Mesenchymal stem cell (in vitro differentiated cells and primary cell): ENCODE data around the gene PCBD1.

Experiments used
- DNase-seq: peaks from one replicate; pipeline ENCODE4 v3.0.0-alpha.2; 2013
- H2AFZ ChIP-seq: one replicate; pipeline ENCODE4 v1.6.1; 2013; ENCODE audit warnings: low read depth, mild to moderate bottlenecking, control low read depth, inconsistent platforms, low read length, moderate library complexity
- H2AK5ac ChIP-seq: 2 replicates; pipeline ENCODE4 v1.6.1; 2013; ENCODE audit warnings: low read length, moderate library complexity, mild to moderate bottlenecking, inconsistent platforms; ENCODE audit not compliant: severe bottlenecking
- H2BK120ac ChIP-seq: one replicate; pipeline ENCODE4 v1.6.1; 2013; ENCODE audit warnings: low read depth, mild to moderate bottlenecking, inconsistent platforms, low read length, moderate library complexity
- H2BK12ac ChIP-seq, 2 experiments: one replicate each; pipeline ENCODE4 v1.6.1; 2013; ENCODE audit warnings: inconsistent platforms in 2 of 2, low read length in 2 of 2, mild to moderate bottlenecking in 2 of 2, moderate library complexity in 2 of 2, control low read depth in 1 of 2
- H2BK15ac ChIP-seq: one replicate; pipeline ENCODE4 v1.6.1; 2013; ENCODE audit warnings: mild to moderate bottlenecking, low read depth, inconsistent platforms; ENCODE audit not compliant: poor library complexity, severe bottlenecking
- H2BK5ac ChIP-seq: 2 replicates; pipeline ENCODE4 v1.6.1; 2013; ENCODE audit warnings: low read depth, mild to moderate bottlenecking, low read length, control low read depth, inconsistent platforms; ENCODE audit not compliant: poor library complexity, severe bottlenecking
- H3K14ac ChIP-seq, 2 experiments: one replicate each; pipeline ENCODE4 v1.6.1; 2013; ENCODE audit warnings: inconsistent platforms in 2 of 2, low read length in 2 of 2, control low read depth in 1 of 2, mild to moderate bottlenecking in 1 of 2, moderate library complexity in 1 of 2
- H3K18ac ChIP-seq, 2 experiments: one replicate each; pipeline ENCODE4 v1.6.1; 2013; ENCODE audit warnings: inconsistent platforms in 2 of 2, low read length in 2 of 2, control low read depth in 1 of 2, low read depth in 1 of 2, mild to moderate bottlenecking in 1 of 2
- H3K23ac ChIP-seq, 2 experiments: one replicate each; pipeline ENCODE4 v1.6.1; 2013; ENCODE audit warnings: inconsistent platforms in 2 of 2, low read length in 2 of 2, mild to moderate bottlenecking in 2 of 2, moderate library complexity in 2 of 2, control low read depth in 1 of 2
- H3K27ac ChIP-seq: 2 replicates; pipeline ENCODE4 v1.5.1; 2013; ENCODE audit warnings: mild to moderate bottlenecking, moderate library complexity, low read length, control low read depth, inconsistent platforms; ENCODE audit not compliant: poor library complexity, severe bottlenecking
- H3K27me3 ChIP-seq, 2 experiments: 2 replicates each; pipeline versions ENCODE4 v1.6.1 to v1.7.0; 2013; ENCODE audit warnings: low read length in 2 of 2, mild to moderate bottlenecking in 2 of 2, moderate library complexity in 2 of 2, control low read depth in 1 of 2, inconsistent platforms in 1 of 2; ENCODE audit not compliant: control insufficient read depth in 1 of 2, insufficient read depth in 1 of 2
- H3K36me3 ChIP-seq, 2 experiments: 2 replicates each; pipeline versions ENCODE4 v1.6.1 to v1.7.0; 2013; ENCODE audit warnings: low read length in 2 of 2, control low read depth in 1 of 2, inconsistent platforms in 1 of 2, low read depth in 1 of 2, mild to moderate bottlenecking in 1 of 2; ENCODE audit not compliant: insufficient read depth in 2 of 2, control insufficient read depth in 1 of 2
- H3K4ac ChIP-seq, 2 experiments: one replicate each; pipeline ENCODE4 v1.6.1; 2013; ENCODE audit warnings: inconsistent platforms in 2 of 2, low read length in 2 of 2, mild to moderate bottlenecking in 2 of 2, moderate library complexity in 2 of 2, control low read depth in 1 of 2, low read depth in 1 of 2
- H3K4me1 ChIP-seq: 2 replicates; pipeline ENCODE4 v1.6.1; 2013; ENCODE audit warnings: low read depth, low read length, control low read depth; ENCODE audit not compliant: control insufficient read depth, insufficient read depth
- H3K4me2 ChIP-seq: 2 replicates; pipeline ENCODE4 v1.6.1; 2013; ENCODE audit warnings: low read length, mild to moderate bottlenecking, inconsistent platforms; ENCODE audit not compliant: poor library complexity, severe bottlenecking
- H3K4me3 ChIP-seq, 2 experiments: 2 replicates each; pipeline versions ENCODE4 v1.5.1 to v1.7.0; 2013; ENCODE audit warnings: low read length in 2 of 2, mild to moderate bottlenecking in 2 of 2, control low read depth in 1 of 2, low read depth in 1 of 2; ENCODE audit not compliant: insufficient read depth in 1 of 2
- H3K79me1 ChIP-seq: replicated peaks from 2 replicates; pipeline ENCODE4 v1.6.1; 2013; ENCODE audit warnings: mild to moderate bottlenecking, control low read depth, low read length, inconsistent platforms; ENCODE audit not compliant: poor library complexity, severe bottlenecking
- H3K9ac ChIP-seq: 2 replicates; pipeline ENCODE4 v1.7.0; 2013; ENCODE audit warnings: mild to moderate bottlenecking, low read length, moderate library complexity
- H3K9me3 ChIP-seq: 2 replicates; pipeline ENCODE4 v1.7.0; 2013; ENCODE audit warnings: mild to moderate bottlenecking, low read length; ENCODE audit not compliant: control insufficient read depth
- H4K8ac ChIP-seq: one replicate; pipeline ENCODE4 v1.6.1; 2013; ENCODE audit warnings: inconsistent platforms, mild to moderate bottlenecking, low read length, moderate library complexity
- H4K91ac ChIP-seq: one replicate; pipeline ENCODE4 v1.6.1; 2013; ENCODE audit warnings: mild to moderate bottlenecking, low read length, inconsistent platforms
- WGBS: methylation state at CpG from one replicate; pipeline ENCODE4 v1.1.7; 2013; ENCODE audit warnings: mixed read lengths; 5-methylcytosine and 5-hydroxymethylcytosine counted together

PCBD1 gene

DNA sequence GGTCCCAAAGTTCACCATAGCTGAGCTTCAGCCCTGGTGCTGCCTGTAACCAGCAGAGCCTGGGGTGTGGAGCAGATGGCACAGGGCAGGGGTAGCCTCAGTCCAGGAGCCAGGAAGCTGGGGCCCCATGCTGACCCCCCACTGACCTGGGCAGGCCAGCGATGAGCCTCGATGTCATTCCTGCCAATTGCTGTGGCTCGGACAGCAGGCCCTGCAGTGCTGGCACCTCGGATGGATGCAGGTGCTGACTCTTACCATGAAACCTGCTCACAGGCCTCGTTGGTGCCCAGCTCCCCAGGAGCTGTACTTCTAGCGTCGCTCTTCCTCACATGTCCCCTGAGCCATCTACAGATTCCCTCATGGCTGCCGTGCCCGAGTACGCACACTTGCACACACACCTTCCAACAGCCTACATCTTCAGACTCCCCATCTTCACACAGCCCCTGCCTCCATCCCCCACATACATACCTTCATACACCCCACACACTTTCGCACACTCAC is 46.8 kb upstream of the PCBD1 start:
- H3K18ac ChIP-seq = no peak overlapping the region
- H3K14ac ChIP-seq = no peak overlapping the region
- no peak overlapping the region for H2AK5ac ChIP-seq
- H2BK15ac ChIP-seq = no peak overlapping the region
- no peak overlapping the region for H4K8ac ChIP-seq
- WGBS = 87% methylated on average over 11 of the region's 11 CpGs
- H3K4me2 ChIP-seq = no peak overlapping the region
- peaks cover 68 to 94% of the 10 kb centered on the region in 2 experiments for H3K27me3 ChIP-seq
- H2BK5ac ChIP-seq = no peak overlapping the region
- H2BK12ac ChIP-seq = no peak overlapping the region
- H3K27ac ChIP-seq = no peak overlapping the region
- H4K91ac ChIP-seq = peak overlapping the region; percentile 12
- no peaks in the 10 kb centered on the region for H3K79me1 ChIP-seq
- no peak overlapping the region for H3K4ac ChIP-seq
- no peak for DNase-seq
- H2BK120ac ChIP-seq = no peak overlapping the region
- no peak overlapping the region for H3K4me3 ChIP-seq
- no peak overlapping the region for H3K23ac ChIP-seq
- no peaks in the 10 kb centered on the region for H3K36me3 ChIP-seq
- H2AFZ ChIP-seq = no peak overlapping the region
- no peaks in the 10 kb centered on the region for H3K9me3 ChIP-seq
- H3K9ac ChIP-seq = no peak overlapping the region
- H3K4me1 ChIP-seq = peaks cover 15% of the 10 kb centered on the region

DNA sequence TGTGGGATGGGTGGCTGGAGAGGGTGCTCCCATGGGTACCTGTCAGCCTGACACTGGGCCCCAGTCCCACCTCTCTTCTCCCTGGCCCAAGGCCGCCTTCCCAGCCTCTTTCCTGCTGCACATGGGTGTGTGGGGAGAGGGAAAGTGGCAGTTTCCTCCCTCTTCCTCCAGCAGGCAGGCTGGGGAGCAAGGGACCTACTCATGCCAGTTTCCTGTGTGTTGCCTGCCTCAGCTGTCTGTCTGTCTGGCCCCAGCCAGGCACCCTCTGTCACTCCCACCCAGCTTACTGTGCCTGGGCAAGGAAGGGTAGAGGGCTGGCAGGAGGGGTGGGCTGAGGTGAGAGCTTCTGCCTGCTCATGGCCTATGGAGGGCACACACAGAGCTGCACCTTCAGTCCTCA is 46.3 kb upstream of the PCBD1 start:
- no peak overlapping the region for H3K9ac ChIP-seq
- peaks cover 63 to 94% of the 10 kb centered on the region in 2 experiments for H3K27me3 ChIP-seq
- H2BK120ac ChIP-seq = no peak overlapping the region
- no peak overlapping the region for H2BK15ac ChIP-seq
- no peak overlapping the region for H2AFZ ChIP-seq
- no peak overlapping the region for H3K27ac ChIP-seq
- H2BK12ac ChIP-seq = no peak overlapping the region
- H3K18ac ChIP-seq = no peak overlapping the region
- no peak overlapping the region for H3K4ac ChIP-seq
- H3K23ac ChIP-seq = no peak overlapping the region
- peaks cover 15% of the 10 kb centered on the region for H3K4me1 ChIP-seq
- no peak for DNase-seq
- no peak overlapping the region for H3K4me3 ChIP-seq
- no peak overlapping the region for H3K14ac ChIP-seq
- H2BK5ac ChIP-seq = no peak overlapping the region
- no peaks in the 10 kb centered on the region for H3K9me3 ChIP-seq
- no CpG with 5 or more reads among the region's 1 CpG for WGBS
- no peaks in the 10 kb centered on the region for H3K79me1 ChIP-seq
- H2AK5ac ChIP-seq = no peak overlapping the region
- no peak overlapping the region for H4K8ac ChIP-seq
- no peaks in the 10 kb centered on the region for H3K36me3 ChIP-seq
- no peak overlapping the region for H3K4me2 ChIP-seq
- H4K91ac ChIP-seq = peak overlapping the region; percentile 12

DNA sequence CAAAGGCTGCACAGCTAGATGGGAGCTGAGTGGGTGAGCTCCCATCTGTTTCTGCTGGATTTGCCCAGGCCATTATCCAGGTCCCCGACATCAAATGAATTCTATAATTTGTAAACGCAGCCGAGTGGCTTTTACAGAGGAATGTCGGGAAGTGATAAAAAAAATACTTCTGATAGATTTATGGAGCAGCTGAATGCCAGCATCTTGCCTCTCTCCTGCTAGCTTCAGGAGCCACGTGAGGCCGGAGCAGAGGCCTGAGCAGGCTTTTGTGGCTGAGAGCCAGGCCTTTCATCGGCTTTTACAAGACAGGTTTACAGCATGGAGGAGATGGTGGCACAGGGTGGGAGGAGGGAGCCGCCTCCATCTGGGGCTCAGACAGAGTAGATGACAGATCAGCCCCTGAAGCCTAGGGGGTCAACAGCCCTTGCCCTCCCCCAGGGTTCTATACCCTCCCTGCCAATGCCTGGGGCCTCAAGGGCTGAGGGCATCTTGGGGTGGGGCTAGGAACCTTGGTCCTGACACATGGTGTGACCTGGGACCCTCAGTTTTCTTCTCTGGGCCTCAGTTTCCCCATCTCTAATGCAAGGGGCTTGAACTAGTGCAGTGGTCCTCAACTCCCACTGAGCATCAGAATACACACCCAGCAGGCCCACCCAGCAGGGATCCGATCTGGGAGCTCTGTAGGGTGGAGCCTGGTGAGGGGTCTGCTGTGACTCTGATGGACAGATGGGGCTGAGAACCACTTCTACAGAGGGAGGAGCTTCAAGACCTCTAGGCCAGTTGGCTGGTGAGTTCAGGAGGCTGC is 44.2 kb upstream of the PCBD1 start:
- Histone ChIP-seq H4K91ac (no peak overlapping the region), H3K4me1 (peaks cover 15% of the 10 kb centered on the region), H2AFZ (no peak overlapping the region), H3K36me3 (no peaks in the 10 kb centered on the region), H3K79me1 (no peaks in the 10 kb centered on the region), H2BK15ac (no peak overlapping the region), H3K9ac (no peak overlapping the region), H2BK12ac (no peak overlapping the region), H3K4me2 (no peak overlapping the region), H2AK5ac (no peak overlapping the region), H2BK5ac (no peak overlapping the region), H3K14ac (no peak overlapping the region), H3K18ac (no peak overlapping the region), H3K4ac (no peak overlapping the region), H2BK120ac (no peak overlapping the region), H4K8ac (no peak overlapping the region), H3K27me3 (peaks cover 53 to 96% of the 10 kb centered on the region in 2 experiments), H3K23ac (no peak overlapping the region), H3K4me3 (no peak overlapping the region), H3K9me3 (no peaks in the 10 kb centered on the region), H3K27ac (no peak overlapping the region)
- peak; percentile 4 for DNase-seq
- WGBS = 48% methylated on average over 8 of the region's 9 CpGs

DNA sequence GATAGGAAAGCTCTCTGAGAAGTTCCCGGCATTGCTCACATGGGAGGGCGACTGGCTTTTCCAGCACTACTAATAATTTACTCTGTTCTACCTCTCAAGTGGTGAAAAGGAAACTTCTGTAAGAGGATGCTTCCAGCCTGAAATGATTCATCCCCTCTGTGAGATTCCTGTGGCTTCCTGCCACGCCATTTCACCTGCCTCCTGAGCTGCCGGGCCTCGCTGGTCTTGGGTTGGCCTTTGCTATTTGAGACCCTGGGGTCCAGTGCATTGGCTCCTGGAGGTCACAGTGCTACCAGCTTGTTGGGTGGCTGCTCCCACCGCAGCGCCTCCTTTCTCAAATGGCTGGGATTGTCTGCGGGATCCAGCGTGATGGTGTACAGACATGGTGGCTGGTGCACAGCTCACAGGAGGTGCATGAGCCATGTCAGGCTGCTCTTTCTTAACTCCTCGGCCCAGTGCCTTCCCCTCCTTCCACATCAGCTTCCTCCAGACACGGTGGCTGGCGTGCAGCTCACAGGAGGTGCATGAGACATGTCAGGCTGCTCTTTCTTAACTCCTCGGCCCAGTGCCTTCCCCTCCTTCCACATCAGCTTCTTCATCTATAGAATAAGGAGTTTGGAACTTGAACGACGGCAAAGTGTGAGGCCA is 42.9 kb upstream of the PCBD1 start:
- H3K18ac ChIP-seq = no peak overlapping the region
- no peaks in the 10 kb centered on the region for H3K36me3 ChIP-seq
- H2AFZ ChIP-seq = no peak overlapping the region
- WGBS = 61% methylated on average over 15 of the region's 15 CpGs
- H3K9ac ChIP-seq = no peak overlapping the region
- no peak overlapping the region for H4K91ac ChIP-seq
- H3K9me3 ChIP-seq = no peaks in the 10 kb centered on the region
- DNase-seq = peak; percentile 50
- H3K4me3 ChIP-seq = no peak overlapping the region
- H3K79me1 ChIP-seq = no peaks in the 10 kb centered on the region
- H2AK5ac ChIP-seq = no peak overlapping the region
- no peak overlapping the region for H2BK120ac ChIP-seq
- H3K27ac ChIP-seq = peak overlapping the region; percentile 17
- no peak overlapping the region for H3K23ac ChIP-seq
- no peak overlapping the region for H3K4me2 ChIP-seq
- no peak overlapping the region for H2BK12ac ChIP-seq
- no peak overlapping the region for H3K4ac ChIP-seq
- H3K4me1 ChIP-seq = peaks cover 15% of the 10 kb centered on the region
- H2BK15ac ChIP-seq = no peak overlapping the region
- H3K14ac ChIP-seq = no peak overlapping the region
- no peak overlapping the region for H2BK5ac ChIP-seq
- peaks cover 53 to 95% of the 10 kb centered on the region in 2 experiments for H3K27me3 ChIP-seq
- no peak overlapping the region for H4K8ac ChIP-seq
